Duodenal mucosa (tissue), 2 donors: ENCODE results near the gene CEBPA.

Source experiments
- H3K27ac ChIP-seq: one replicate; pipeline ENCODE4 v1.7.0; 2013; ENCODE audit warnings: low read depth, low read length
- H3K27me3 ChIP-seq, 2 donors: one replicate each; pipeline ENCODE4 v1.7.0; 2013; ENCODE audit warnings: low read length in 2 of 2, control low read depth in 1 of 2; ENCODE audit not compliant: insufficient read depth in 2 of 2, control insufficient read depth in 1 of 2
- H3K36me3 ChIP-seq, 2 donors: one replicate each; pipeline ENCODE4 v1.7.0; 2013; ENCODE audit warnings: low read length in 2 of 2, control low read depth in 1 of 2; ENCODE audit not compliant: insufficient read depth in 2 of 2, control insufficient read depth in 1 of 2
- H3K4me1 ChIP-seq, 2 donors: one replicate each; pipeline ENCODE4 v1.7.0; 2013; ENCODE audit warnings: low read length in 2 of 2, control low read depth in 1 of 2; ENCODE audit not compliant: insufficient read depth in 2 of 2, control insufficient read depth in 1 of 2
- H3K4me3 ChIP-seq, 2 donors: one replicate each; pipeline ENCODE4 v1.7.0; 2013; ENCODE audit warnings: low read length in 2 of 2, low read depth in 1 of 2
- H3K9ac ChIP-seq, 2 donors: one replicate each; pipeline ENCODE4 v1.7.0; 2013; ENCODE audit warnings: low read length in 2 of 2, low read depth in 1 of 2
- H3K9me3 ChIP-seq, 2 donors: one replicate each; pipeline ENCODE4 v1.7.0; 2013; ENCODE audit warnings: low read length in 2 of 2, control low read depth in 1 of 2; ENCODE audit not compliant: control insufficient read depth in 1 of 2

Gene CEBPA

DNA sequence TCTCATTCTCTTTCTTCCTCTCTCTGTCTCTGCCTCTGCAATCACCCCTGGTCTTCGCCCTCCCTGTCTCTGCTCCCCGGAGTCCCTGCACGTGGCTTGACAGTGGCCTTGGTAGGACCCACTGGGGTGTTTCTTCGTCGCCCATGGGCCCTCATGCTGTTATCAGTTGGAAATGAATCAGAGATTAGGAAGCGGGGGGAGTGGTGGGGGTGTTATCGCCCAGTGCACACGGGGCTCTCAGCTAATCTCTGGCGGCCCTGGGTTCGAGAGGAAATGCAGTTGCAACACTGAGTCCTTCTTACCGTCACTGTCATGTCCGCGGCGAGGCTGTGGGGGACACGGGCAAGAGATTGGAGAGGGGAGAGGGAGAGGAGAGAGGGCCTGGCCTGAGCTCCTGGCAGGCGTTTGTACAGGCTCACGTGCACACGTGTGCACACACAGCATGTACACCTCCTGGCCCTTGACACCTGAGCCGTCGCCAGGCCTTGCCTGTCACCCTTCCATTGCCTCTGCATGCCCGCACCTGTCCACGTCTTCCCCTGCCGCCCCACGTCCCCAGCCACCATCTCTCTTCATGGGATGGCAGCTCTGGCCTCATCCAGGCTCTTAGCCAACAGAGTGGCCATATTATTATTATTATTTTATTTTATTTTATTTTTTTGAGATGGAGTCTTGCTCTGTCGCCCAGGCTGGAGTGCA, 38.9 kb downstream of the CEBPA start:
- no peaks in the 10 kb centered on the region for H3K36me3 ChIP-seq
- H3K9ac ChIP-seq = no peak overlapping the region
- H3K4me1 ChIP-seq = no peaks in the 10 kb centered on the region
- no peaks in the 10 kb centered on the region for H3K9me3 ChIP-seq
- no peak overlapping the region for H3K4me3 ChIP-seq
- H3K27ac ChIP-seq = no peak overlapping the region
- H3K27me3 ChIP-seq = no peaks in the 10 kb centered on the region

DNA sequence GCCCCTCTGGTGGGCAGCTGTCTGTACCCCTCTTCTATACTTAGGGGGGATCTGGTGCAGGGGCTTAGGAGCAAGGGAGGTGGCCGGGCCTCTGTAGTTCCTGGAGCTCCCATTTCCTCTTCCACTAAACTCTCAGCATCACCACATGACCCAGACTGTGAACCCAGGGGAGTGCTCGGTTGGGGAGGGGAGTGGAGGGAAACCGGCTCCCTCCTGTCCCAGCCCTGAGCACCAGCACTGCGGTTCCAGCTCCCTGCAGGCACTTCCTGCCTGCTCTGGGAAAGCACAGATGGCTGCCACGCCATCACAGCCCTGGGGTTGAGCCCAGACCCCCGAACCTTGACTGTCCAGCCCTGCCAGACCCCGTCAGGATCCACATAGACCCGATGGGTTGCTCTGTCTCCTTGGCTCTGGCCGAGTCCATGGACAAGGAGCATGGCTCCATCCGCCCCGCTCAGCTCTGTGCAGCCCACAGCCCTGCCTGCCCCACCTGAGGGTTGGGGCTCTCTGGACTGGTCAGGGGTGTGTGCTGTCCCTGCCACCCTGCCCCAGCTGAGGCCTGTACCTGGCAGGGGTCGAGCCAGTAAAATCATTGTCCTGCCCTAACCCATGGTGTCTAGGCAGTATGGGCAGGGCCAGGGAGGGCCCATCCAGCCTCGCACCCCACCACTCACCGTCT, 40.7 kb downstream of the CEBPA start:
- no peaks in the 10 kb centered on the region for H3K4me1 ChIP-seq
- no peaks in the 10 kb centered on the region for H3K36me3 ChIP-seq
- no peak overlapping the region for H3K9ac ChIP-seq
- no peak overlapping the region for H3K27ac ChIP-seq
- no peaks in the 10 kb centered on the region for H3K27me3 ChIP-seq
- no peak overlapping the region for H3K4me3 ChIP-seq
- no peaks in the 10 kb centered on the region for H3K9me3 ChIP-seq

DNA sequence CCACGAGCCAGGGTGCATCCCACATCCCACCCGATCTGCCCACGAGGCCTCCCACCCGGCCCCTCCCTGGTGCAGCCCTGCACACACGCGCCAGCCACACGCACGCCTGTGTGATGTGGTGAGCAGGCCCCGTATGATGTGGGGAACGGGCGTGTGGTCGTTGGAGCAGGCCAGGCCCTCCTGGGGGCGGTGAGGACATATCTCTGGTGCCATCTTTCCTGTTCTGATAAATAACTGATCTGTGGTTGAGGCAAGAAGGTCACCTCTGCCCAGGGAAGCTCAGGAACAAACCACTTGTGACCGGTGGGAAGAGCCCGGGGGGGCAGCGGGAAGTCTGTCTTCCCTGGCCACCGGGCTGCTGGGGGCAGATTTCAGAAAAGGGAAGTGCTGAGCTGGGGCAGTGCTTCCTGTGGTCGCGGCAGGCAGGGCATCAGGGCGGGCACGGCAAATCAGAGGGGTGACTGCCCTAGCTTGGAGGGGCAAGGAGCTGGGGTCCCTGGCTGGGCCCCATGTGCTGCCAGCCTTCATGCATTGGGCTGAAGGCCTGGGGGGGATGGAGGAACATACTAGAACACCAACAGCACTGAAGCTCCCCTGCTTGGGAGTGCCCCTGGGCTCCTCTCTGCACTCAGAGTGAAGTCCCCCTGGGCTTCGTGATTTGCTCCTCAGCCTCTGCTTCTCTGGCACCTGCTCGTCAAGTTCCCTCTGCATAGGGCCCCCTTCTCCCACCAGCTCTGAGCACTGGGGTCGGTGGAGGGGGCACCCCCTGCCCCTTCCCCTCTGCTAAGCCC, 41.5 kb downstream of the CEBPA start:
- Histone ChIP-seq H3K4me1 (no peaks in the 10 kb centered on the region), H3K9me3 (no peaks in the 10 kb centered on the region), H3K9ac (no peak overlapping the region), H3K27me3 (no peaks in the 10 kb centered on the region), H3K36me3 (no peaks in the 10 kb centered on the region), H3K4me3 (no peak overlapping the region), H3K27ac (no peak overlapping the region)

DNA sequence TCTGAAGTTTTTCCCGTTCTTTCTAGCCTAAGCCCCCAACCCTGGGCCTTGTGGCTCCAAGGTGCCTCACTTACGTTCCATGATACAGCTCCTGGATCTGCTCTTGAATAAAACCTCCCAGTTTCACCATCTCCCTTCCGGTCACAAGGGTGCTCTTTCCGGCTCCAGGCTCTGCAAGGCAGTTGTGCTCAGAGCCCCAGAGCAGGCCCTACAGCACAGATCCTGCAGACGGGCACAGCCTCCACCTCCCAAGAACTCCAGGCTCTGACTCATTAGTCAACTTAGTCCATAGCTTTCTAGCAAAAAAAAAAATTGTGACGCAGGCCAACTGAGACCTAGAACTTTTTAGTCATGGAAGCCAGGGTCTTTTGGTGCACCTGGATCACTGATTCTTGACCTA, 42.8 kb downstream of the CEBPA start:
- Histone ChIP-seq H3K4me3 (no peak overlapping the region), H3K27ac (no peak overlapping the region), H3K9me3 (no peaks in the 10 kb centered on the region)

DNA sequence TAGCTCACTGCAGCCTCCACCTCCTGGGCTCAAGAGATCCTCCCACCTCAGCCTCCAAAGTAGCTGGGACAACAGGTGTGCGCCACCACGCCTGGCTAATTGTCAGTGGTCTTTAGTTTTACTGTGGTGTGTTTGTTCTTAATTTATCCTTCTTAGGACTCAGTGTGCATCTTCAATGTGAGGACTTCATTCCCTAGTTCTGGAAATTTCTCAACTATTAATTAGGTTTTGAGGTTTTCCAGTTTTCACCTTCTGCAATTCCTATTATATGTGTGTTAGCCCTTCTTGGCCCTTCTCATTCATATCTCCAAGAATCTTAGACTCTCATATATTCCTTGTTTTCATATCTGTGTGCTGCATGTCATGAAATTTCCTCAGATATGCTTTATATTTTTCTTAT, 44.5 kb downstream of the CEBPA start:
- no peak overlapping the region for H3K27ac ChIP-seq
- H3K9me3 ChIP-seq = no peaks in the 10 kb centered on the region
- H3K4me3 ChIP-seq = no peak overlapping the region
- H3K36me3 ChIP-seq = no peaks in the 10 kb centered on the region
- peaks cover 0 to 4% of the 10 kb centered on the region in 2 donors for H3K27me3 ChIP-seq
- no peaks in the 10 kb centered on the region for H3K4me1 ChIP-seq
- no peak overlapping the region for H3K9ac ChIP-seq

More for the DNA sequence above, 42.8 kb downstream of the CEBPA start:
- Histone ChIP-seq H3K36me3 (no peaks in the 10 kb centered on the region), H3K27me3 (peaks cover 0 to 4% of the 10 kb centered on the region in 2 donors), H3K4me1 (no peaks in the 10 kb centered on the region), H3K9ac (no peak overlapping the region)

DNA sequence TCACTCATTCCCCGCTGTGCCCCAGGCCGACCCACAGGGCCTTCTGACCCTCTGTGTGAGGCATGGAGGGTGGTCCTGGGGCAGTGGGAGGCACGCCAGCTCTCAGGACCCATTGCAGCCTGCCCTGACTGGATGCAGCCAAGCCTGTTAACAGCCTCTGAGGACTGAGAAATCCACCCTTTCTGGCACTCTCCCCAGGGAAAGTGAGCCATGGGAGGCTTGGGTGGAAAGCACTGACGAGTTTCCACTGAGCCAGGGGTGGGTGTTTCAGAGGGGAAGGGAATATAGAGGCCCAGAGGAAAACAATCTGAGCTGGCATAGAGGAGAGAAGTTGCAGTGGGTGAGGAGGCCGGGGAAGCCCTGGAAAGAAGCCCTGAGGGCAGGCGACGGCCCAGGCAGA, 46.1 kb downstream of the CEBPA start:
- no peak overlapping the region for H3K4me3 ChIP-seq
- no peaks in the 10 kb centered on the region for H3K9me3 ChIP-seq
- H3K4me1 ChIP-seq = no peaks in the 10 kb centered on the region
- no peak overlapping the region for H3K27ac ChIP-seq
- H3K27me3 ChIP-seq = peaks cover 0 to 4% of the 10 kb centered on the region in 2 donors
- no peak overlapping the region for H3K9ac ChIP-seq
- no peaks in the 10 kb centered on the region for H3K36me3 ChIP-seq

DNA sequence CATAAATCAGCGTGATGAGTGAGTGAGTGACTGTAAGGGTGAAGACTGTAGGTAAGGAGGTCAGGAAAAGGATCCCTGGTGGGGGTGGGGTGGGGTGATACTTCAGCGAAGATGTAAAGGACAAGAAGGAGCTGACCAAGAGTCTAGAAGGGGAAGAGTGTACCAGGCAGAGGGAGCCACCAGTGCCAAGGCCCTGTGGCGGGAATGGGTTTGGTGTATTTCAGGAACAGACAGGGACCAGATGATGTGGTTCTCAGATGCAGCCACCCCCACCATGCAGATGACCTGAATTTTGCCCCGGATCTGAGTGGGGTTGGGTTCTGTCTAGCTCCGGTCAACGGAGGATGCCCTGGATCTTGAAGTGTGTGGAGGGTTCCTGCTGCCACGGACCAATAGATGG, 46.6 kb downstream of the CEBPA start:
- Histone ChIP-seq H3K27me3 (peaks cover 0 to 4% of the 10 kb centered on the region in 2 donors), H3K9me3 (no peaks in the 10 kb centered on the region)

DNA sequence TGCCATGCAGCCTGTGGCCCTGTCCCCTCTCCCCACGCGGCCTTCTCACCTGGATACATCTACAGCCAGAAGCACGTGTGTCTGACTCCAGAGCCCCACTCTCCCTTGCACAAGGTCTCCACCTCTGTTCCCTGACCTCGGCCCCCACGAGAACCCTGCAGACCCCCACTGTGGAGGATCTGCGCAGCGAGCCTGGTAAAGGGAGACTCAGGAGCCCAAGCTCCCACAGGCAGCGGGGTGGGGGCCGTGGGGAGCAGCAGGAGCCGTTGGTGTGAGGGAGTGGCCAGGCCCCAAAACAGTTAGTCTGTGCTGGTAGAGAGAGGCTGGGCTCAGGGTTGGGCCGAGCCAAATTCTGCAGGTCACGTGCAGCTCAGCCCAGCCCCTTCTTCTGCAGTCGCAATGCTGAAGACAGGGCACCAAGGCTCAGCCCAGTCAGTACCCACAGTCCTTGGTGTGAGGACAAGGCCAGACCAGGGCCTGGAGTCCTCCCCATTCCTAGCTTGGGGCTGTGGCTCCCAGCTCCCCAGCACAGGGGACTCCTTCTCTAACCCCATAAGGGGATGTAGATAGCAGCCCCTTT, 48.0 kb downstream of the CEBPA start:
- H3K4me1 ChIP-seq = peaks cover 0 to 10% of the 10 kb centered on the region in 2 donors
- H3K9me3 ChIP-seq = no peaks in the 10 kb centered on the region
- no peak overlapping the region for H3K9ac ChIP-seq
- no peaks in the 10 kb centered on the region for H3K36me3 ChIP-seq
- no peak overlapping the region for H3K4me3 ChIP-seq
- no peak overlapping the region for H3K27ac ChIP-seq
- H3K27me3 ChIP-seq = peaks cover 0 to 4% of the 10 kb centered on the region in 2 donors

More for the DNA sequence above, 46.6 kb downstream of the CEBPA start:
- no peaks in the 10 kb centered on the region for H3K36me3 ChIP-seq
- no peaks in the 10 kb centered on the region for H3K4me1 ChIP-seq
- H3K9ac ChIP-seq = no peak overlapping the region
- no peak overlapping the region for H3K4me3 ChIP-seq
- no peak overlapping the region for H3K27ac ChIP-seq

DNA sequence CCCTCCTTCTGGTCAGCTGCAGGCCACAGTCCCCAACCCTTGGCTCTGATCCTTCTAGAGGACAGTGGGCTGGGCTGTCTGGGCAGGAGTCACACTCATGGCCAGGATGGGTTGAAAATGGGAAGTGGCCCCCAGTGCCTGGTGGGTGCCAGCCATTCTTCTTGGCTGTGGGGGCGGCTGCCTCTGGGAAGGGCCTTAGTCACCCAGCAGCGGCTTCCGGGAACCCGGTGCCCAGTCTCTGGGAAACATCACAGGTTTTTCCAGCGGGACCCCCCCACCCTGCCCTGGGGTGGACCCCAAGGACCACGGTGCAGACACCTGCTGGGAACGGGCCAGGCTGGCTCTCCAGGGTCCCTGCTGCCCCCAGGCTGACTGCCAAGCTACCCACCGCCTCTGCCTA, 49.4 kb downstream of the CEBPA start:
- peaks cover 0 to 4% of the 10 kb centered on the region in 2 donors for H3K27me3 ChIP-seq

More for the DNA sequence above, 49.4 kb downstream of the CEBPA start:
- Histone ChIP-seq H3K4me3 (no peak overlapping the region), H3K4me1 (peaks cover 0 to 11% of the 10 kb centered on the region in 2 donors), H3K36me3 (no peaks in the 10 kb centered on the region), H3K9me3 (no peaks in the 10 kb centered on the region), H3K9ac (no peak overlapping the region), H3K27ac (no peak overlapping the region)
